ENCODE data around the gene TMEM190.
"Not testable (repeated sequence)": the region's sequence is repeated elsewhere in the genome, so short reads cannot be mapped to it uniquely, and the experiment has no call there.

DNA sequence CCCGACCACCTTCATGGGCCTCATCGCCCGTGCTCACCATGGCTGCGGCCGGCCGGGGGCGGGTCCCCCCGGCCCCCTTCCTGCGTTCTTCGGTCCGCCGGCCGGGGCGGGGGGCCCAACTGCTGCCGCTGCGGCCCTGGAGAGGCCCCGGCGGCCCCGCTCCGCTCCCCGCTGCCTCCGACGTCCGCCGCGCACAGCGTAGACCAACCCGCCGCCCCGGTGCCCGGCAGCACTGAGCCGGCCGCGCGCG, 30.8 kb downstream of the TMEM190 start, which contains the start of gene UBE2S:
- TF ChIP-seq, protein P1, sequence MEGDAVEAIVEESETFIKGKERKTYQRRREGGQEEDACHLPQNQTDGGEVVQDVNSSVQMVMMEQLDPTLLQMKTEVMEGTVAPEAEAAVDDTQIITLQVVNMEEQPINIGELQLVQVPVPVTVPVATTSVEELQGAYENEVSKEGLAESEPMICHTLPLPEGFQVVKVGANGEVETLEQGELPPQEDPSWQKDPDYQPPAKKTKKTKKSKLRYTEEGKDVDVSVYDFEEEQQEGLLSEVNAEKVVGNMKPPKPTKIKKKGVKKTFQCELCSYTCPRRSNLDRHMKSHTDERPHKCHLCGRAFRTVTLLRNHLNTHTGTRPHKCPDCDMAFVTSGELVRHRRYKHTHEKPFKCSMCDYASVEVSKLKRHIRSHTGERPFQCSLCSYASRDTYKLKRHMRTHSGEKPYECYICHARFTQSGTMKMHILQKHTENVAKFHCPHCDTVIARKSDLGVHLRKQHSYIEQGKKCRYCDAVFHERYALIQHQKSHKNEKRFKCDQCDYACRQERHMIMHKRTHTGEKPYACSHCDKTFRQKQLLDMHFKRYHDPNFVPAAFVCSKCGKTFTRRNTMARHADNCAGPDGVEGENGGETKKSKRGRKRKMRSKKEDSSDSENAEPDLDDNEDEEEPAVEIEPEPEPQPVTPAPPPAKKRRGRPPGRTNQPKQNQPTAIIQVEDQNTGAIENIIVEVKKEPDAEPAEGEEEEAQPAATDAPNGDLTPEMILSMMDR (conservative IDR thresholded peaks at IDR 0.05; ENCODE audit: low read depth, low read length): not testable (repeated sequence)
- TF ChIP-seq EZH2 (IDR thresholded peaks at IDR 0.05; ENCODE audit: borderline replicate concordance, low read depth, low read length, poor library complexity, severe bottlenecking): not testable (repeated sequence)

Measured in A673 (cell line).